Measurements from ENCODE around the gene ABLIM1. TPM values are rescaled to one million over a fixed set of nuclear protein-coding genes. Genes with fewer than 3 reads are reported as not detected.
A peak's percentile ranks its signal among the peaks of the same experiment; 100 is the strongest.

ABLIM1 gene
- total RNA-seq, 1 donor from 2014 or later = 70.0 TPM

GRCh38 chr10:114545819-114546218 is 112.3 kb downstream of the ABLIM1 start:
- Histone ChIP-seq H4K20me1 (ENCODE audit: insufficient read depth, low read length) (peaks cover 3% of the 10 kb centered on the region), H3K4me3 (ENCODE audit: insufficient read depth, low read depth, low read length) (no peak overlapping the region), H3K79me2 (ENCODE audit: insufficient read depth, low read length) (no peaks in the 10 kb centered on the region), H3K27ac (ENCODE audit: low read depth, low read length) (no peak overlapping the region), H3K36me3 (ENCODE audit: insufficient read depth, low read length) (no peaks in the 10 kb centered on the region), H3K27me3 (ENCODE audit: insufficient read depth, low read length) (peaks cover 5% of the 10 kb centered on the region), H3K9ac (ENCODE audit: low read length) (no peak overlapping the region), H3K4me1 (ENCODE audit: insufficient read depth, low read length) (peaks cover 11% of the 10 kb centered on the region), H2AFZ (ENCODE audit: low read depth, low read length) (no peak overlapping the region), H3K4me2 (ENCODE audit: low read length) (no peak overlapping the region), H3K9me3 (ENCODE audit: insufficient read depth, low read depth, low read length) (no peaks in the 10 kb centered on the region)
- Mint-ChIP-seq H3K9me3 (ENCODE audit: unreplicated experiment) (no peaks in the 10 kb centered on the region), H3K27ac (ENCODE audit: unreplicated experiment) (no peak overlapping the region), H3K36me3 (ENCODE audit: low read depth, unreplicated experiment) (peaks cover 36% of the 10 kb centered on the region), H3K4me3 (ENCODE audit: unreplicated experiment) (no peak overlapping the region), H3K4me1 (ENCODE audit: low read depth, unreplicated experiment) (peaks cover 25% of the 10 kb centered on the region), H3K27me3 (ENCODE audit: low read depth, unreplicated experiment) (no peaks in the 10 kb centered on the region)
- FAIRE-seq (no peak), DNase-seq (ENCODE audit: low read depth) (no peak)
- TF ChIP-seq EZH2 (IDR thresholded peaks at IDR 0.05; ENCODE audit: insufficient read depth, low read length) = no peak
- TF ChIP-seq CTCF (IDR thresholded peaks at IDR 0.05; ENCODE audit: insufficient read depth, low read depth, low read length) = no peak

GRCh38 chr10:114545071-114545470 is 113.0 kb downstream of the ABLIM1 start:
- peak; percentile 17 for DNase-seq (ENCODE audit: low read depth)
- no peak overlapping the region for H2AFZ ChIP-seq (ENCODE audit: low read depth, low read length)
- H3K9me3 Mint-ChIP-seq (ENCODE audit: unreplicated experiment) = no peaks in the 10 kb centered on the region
- H3K4me3 Mint-ChIP-seq (ENCODE audit: unreplicated experiment) = no peak overlapping the region
- no peak overlapping the region for H3K4me2 ChIP-seq (ENCODE audit: low read length)
- peaks cover 27% of the 10 kb centered on the region for H3K4me1 Mint-ChIP-seq (ENCODE audit: low read depth, unreplicated experiment)
- H3K36me3 ChIP-seq (ENCODE audit: insufficient read depth, low read length) = no peaks in the 10 kb centered on the region
- H3K4me3 ChIP-seq (ENCODE audit: insufficient read depth, low read depth, low read length) = no peak overlapping the region
- H3K36me3 Mint-ChIP-seq (ENCODE audit: low read depth, unreplicated experiment) = peaks cover 43% of the 10 kb centered on the region
- H3K27ac Mint-ChIP-seq (ENCODE audit: unreplicated experiment) = peak overlapping the region; percentile 66
- peaks cover 5% of the 10 kb centered on the region for H3K27me3 ChIP-seq (ENCODE audit: insufficient read depth, low read length)
- H4K20me1 ChIP-seq (ENCODE audit: insufficient read depth, low read length) = peaks cover 3% of the 10 kb centered on the region
- no peak overlapping the region for H3K9ac ChIP-seq (ENCODE audit: low read length)
- FAIRE-seq = no peak
- no peaks in the 10 kb centered on the region for H3K27me3 Mint-ChIP-seq (ENCODE audit: low read depth, unreplicated experiment)
- no peak for TF ChIP-seq EZH2 (IDR thresholded peaks at IDR 0.05; ENCODE audit: insufficient read depth, low read length)
- no peak for TF ChIP-seq CTCF (IDR thresholded peaks at IDR 0.05; ENCODE audit: insufficient read depth, low read depth, low read length)
- H3K79me2 ChIP-seq (ENCODE audit: insufficient read depth, low read length) = no peaks in the 10 kb centered on the region
- peaks cover 10% of the 10 kb centered on the region for H3K4me1 ChIP-seq (ENCODE audit: insufficient read depth, low read length)
- H3K27ac ChIP-seq (ENCODE audit: low read depth, low read length) = no peak overlapping the region
- no peaks in the 10 kb centered on the region for H3K9me3 ChIP-seq (ENCODE audit: insufficient read depth, low read depth, low read length)

- Histone ChIP-seq H2AFZ (ENCODE audit: low read depth, low read length) (no peak overlapping the region), H3K9me3 (ENCODE audit: insufficient read depth, low read depth, low read length) (no peaks in the 10 kb centered on the region), H3K9ac (ENCODE audit: low read length) (no peak overlapping the region), H3K4me1 (ENCODE audit: insufficient read depth, low read length) (peaks cover 10% of the 10 kb centered on the region), H3K79me2 (ENCODE audit: insufficient read depth, low read length) (no peaks in the 10 kb centered on the region), H3K36me3 (ENCODE audit: insufficient read depth, low read length) (no peaks in the 10 kb centered on the region), H3K27me3 (ENCODE audit: insufficient read depth, low read length) (peaks cover 5% of the 10 kb centered on the region), H3K27ac (ENCODE audit: low read depth, low read length) (no peak overlapping the region), H3K4me2 (ENCODE audit: low read length) (no peak overlapping the region), H4K20me1 (ENCODE audit: insufficient read depth, low read length) (peaks cover 3% of the 10 kb centered on the region), H3K4me3 (ENCODE audit: insufficient read depth, low read depth, low read length) (no peak overlapping the region)
- FAIRE-seq (no peak), DNase-seq (ENCODE audit: low read depth) (no peak)
- Mint-ChIP-seq H3K4me1 (ENCODE audit: low read depth, unreplicated experiment) (peaks cover 27% of the 10 kb centered on the region), H3K9me3 (ENCODE audit: unreplicated experiment) (no peaks in the 10 kb centered on the region), H3K27ac (ENCODE audit: unreplicated experiment) (no peak overlapping the region), H3K4me3 (ENCODE audit: unreplicated experiment) (no peak overlapping the region), H3K27me3 (ENCODE audit: low read depth, unreplicated experiment) (no peaks in the 10 kb centered on the region), H3K36me3 (ENCODE audit: low read depth, unreplicated experiment) (peaks cover 44% of the 10 kb centered on the region)
- TF ChIP-seq EZH2 (IDR thresholded peaks at IDR 0.05; ENCODE audit: insufficient read depth, low read length) (no peak), CTCF (IDR thresholded peaks at IDR 0.05; ENCODE audit: insufficient read depth, low read depth, low read length) (no peak)
Measured at GRCh38 chr10:114544045-114544659, 113.9 kb downstream of the ABLIM1 start.
